ENCODE results near the gene PLCB4. TPM values are rescaled to one million over a fixed set of nuclear protein-coding genes. Genes with fewer than 3 reads are reported as not detected.

PLCB4 gene
- total RNA-seq, 1 donor from 2014 or later = 12.0 TPM

GRCh38 chr20:9388160-9388812 is 319.4 kb downstream of the PLCB4 start:
- Histone ChIP-seq H3K4me3 (no peak overlapping the region), H3K4me1 (no peaks in the 10 kb centered on the region), H3K27me3 (no peaks in the 10 kb centered on the region), H3K9me3 (no peaks in the 10 kb centered on the region), H3K36me3 (no peaks in the 10 kb centered on the region), H3K27ac (no peak overlapping the region)
- TF ChIP-seq POLR2A (IDR thresholded peaks at IDR 0.05) (no peak), POLR2AphosphoS5 (IDR thresholded peaks at IDR 0.05; ENCODE audit: insufficient read depth in 1 of 2, low read depth in 1 of 2) (no peak)
- TF ChIP-seq, protein P1, sequence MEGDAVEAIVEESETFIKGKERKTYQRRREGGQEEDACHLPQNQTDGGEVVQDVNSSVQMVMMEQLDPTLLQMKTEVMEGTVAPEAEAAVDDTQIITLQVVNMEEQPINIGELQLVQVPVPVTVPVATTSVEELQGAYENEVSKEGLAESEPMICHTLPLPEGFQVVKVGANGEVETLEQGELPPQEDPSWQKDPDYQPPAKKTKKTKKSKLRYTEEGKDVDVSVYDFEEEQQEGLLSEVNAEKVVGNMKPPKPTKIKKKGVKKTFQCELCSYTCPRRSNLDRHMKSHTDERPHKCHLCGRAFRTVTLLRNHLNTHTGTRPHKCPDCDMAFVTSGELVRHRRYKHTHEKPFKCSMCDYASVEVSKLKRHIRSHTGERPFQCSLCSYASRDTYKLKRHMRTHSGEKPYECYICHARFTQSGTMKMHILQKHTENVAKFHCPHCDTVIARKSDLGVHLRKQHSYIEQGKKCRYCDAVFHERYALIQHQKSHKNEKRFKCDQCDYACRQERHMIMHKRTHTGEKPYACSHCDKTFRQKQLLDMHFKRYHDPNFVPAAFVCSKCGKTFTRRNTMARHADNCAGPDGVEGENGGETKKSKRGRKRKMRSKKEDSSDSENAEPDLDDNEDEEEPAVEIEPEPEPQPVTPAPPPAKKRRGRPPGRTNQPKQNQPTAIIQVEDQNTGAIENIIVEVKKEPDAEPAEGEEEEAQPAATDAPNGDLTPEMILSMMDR (IDR thresholded peaks at IDR 0.05) = no peak
- DNase-seq (ENCODE audit: extremely low spot score in 2 of 2) = no peak
- intact Hi-C loops (cut with DNase I) = no loop called here

DNA sequence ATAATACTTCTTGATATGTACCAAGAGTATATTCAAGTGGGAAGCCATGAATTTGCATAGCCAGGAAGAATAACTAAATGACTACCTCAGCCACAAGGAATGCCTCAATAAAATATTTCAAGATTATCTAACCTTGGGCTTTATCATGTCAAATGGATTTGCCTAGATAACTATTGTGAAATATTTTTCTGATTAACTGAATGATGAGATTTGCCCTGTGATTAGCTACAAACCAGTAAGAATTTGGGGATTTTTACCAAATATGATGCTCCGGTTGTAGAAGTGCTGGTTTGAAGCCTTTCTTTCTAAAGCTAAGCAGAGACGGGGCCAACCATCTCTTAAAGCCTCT is 319.9 kb downstream of the PLCB4 start:
- Histone ChIP-seq H3K4me3 (no peak overlapping the region), H3K27ac (no peak overlapping the region), H3K36me3 (no peaks in the 10 kb centered on the region), H3K4me1 (no peaks in the 10 kb centered on the region), H3K27me3 (no peaks in the 10 kb centered on the region), H3K9me3 (no peaks in the 10 kb centered on the region)
- TF ChIP-seq POLR2AphosphoS5 (IDR thresholded peaks at IDR 0.05; ENCODE audit: insufficient read depth in 1 of 2, low read depth in 1 of 2) (no peak), POLR2A (IDR thresholded peaks at IDR 0.05) (no peak)
- TF ChIP-seq, protein P1 (IDR thresholded peaks at IDR 0.05) = no peak
- intact Hi-C loops (cut with DNase I) = no loop called here
- DNase-seq (ENCODE audit: extremely low spot score in 2 of 2) = no peak

GRCh38 chr20:9389346-9389745 is 320.5 kb downstream of the PLCB4 start:
- H3K4me1 ChIP-seq = no peaks in the 10 kb centered on the region
- H3K36me3 ChIP-seq = no peaks in the 10 kb centered on the region
- no peaks in the 10 kb centered on the region for H3K27me3 ChIP-seq
- no peak overlapping the region for H3K27ac ChIP-seq
- H3K9me3 ChIP-seq = no peaks in the 10 kb centered on the region
- TF ChIP-seq POLR2AphosphoS5 (IDR thresholded peaks at IDR 0.05; ENCODE audit: insufficient read depth in 1 of 2, low read depth in 1 of 2) = no peak
- no peak for TF ChIP-seq POLR2A (IDR thresholded peaks at IDR 0.05)
- TF ChIP-seq, protein P1 (IDR thresholded peaks at IDR 0.05) = no peak
- no peak for DNase-seq (ENCODE audit: extremely low spot score in 2 of 2)
- no peak overlapping the region for H3K4me3 ChIP-seq
- intact Hi-C loops (cut with DNase I) = no loop called here

- intact Hi-C loops (cut with DNase I) = loop anchor here (10.0 kb wide), 1 partner anchor 606 kb away; no protein-coding TSS in a partner anchor
- Histone ChIP-seq H3K27ac (no peak overlapping the region), H3K4me3 (no peak overlapping the region), H3K27me3 (no peaks in the 10 kb centered on the region), H3K36me3 (no peaks in the 10 kb centered on the region), H3K9me3 (no peaks in the 10 kb centered on the region), H3K4me1 (no peaks in the 10 kb centered on the region)
- DNase-seq (ENCODE audit: extremely low spot score in 2 of 2) = no peak
- no peak for TF ChIP-seq POLR2A (IDR thresholded peaks at IDR 0.05)
- TF ChIP-seq, protein P1 (IDR thresholded peaks at IDR 0.05) = no peak
- TF ChIP-seq POLR2AphosphoS5 (IDR thresholded peaks at IDR 0.05; ENCODE audit: insufficient read depth in 1 of 2, low read depth in 1 of 2) = no peak
Observed at GRCh38 chr20:9390441-9390840, 321.6 kb downstream of the PLCB4 start.

Data from vagina (tissue), 2 donors.